Measurements from ENCODE around the gene AKR1B1.

AKR1B1 gene

GRCh38 chr7:134407311-134407710, 51.6 kb downstream of the AKR1B1 start:
- no peak for DNase-seq

- DNase-seq = no peak
Measured at GRCh38 chr7:134406431-134406830, 52.5 kb downstream of the AKR1B1 start.

- no peak for DNase-seq
Measured at GRCh38 chr7:134405299-134405698, 53.6 kb downstream of the AKR1B1 start.

GRCh38 chr7:134403062-134403461, 55.8 kb downstream of the AKR1B1 start:
- no peak for DNase-seq

GRCh38 chr7:134400859-134401258, 58.0 kb downstream of the AKR1B1 start:
- DNase-seq = no peak

- no peak for DNase-seq
Measured at GRCh38 chr7:134396031-134396430, 62.9 kb downstream of the AKR1B1 start.

- no peak for DNase-seq
Measured at GRCh38 chr7:134395604-134396003, 63.3 kb downstream of the AKR1B1 start.

GRCh38 chr7:134394056-134394455, 64.8 kb downstream of the AKR1B1 start:
- DNase-seq = no peak
